ENCODE data around the gene COX17.

COX17 gene

GRCh38 chr3:119642746-119643473 is 34.3 kb downstream of the COX17 start:
- no peak for DNase-seq

GRCh38 chr3:119641416-119641815 is 35.8 kb downstream of the COX17 start:
- DNase-seq = no peak

- no peak for DNase-seq
These were observed 37.5 kb downstream of the COX17 start for GRCh38 chr3:119639494-119640350.

GRCh38 chr3:119637679-119638477 is 39.3 kb downstream of the COX17 start:
- DNase-seq = no peak

GRCh38 chr3:119636891-119637611 is 40.2 kb downstream of the COX17 start:
- no peak for DNase-seq

- DNase-seq = no peak
These were observed 41.0 kb downstream of the COX17 start for GRCh38 chr3:119636249-119636648.

GRCh38 chr3:119635719-119636118 is 41.5 kb downstream of the COX17 start:
- DNase-seq = no peak

- DNase-seq = no peak
These were observed 44.4 kb downstream of the COX17 start for GRCh38 chr3:119632829-119633228.

- DNase-seq = no peak
These were observed 45.0 kb downstream of the COX17 start for GRCh38 chr3:119632216-119632615.

GRCh38 chr3:119631516-119631915 is 45.7 kb downstream of the COX17 start:
- no peak for DNase-seq

GRCh38 chr3:119630880-119631329 is 46.3 kb downstream of the COX17 start:
- DNase-seq = no peak

- DNase-seq = no peak
These were observed 46.9 kb downstream of the COX17 start for GRCh38 chr3:119630128-119630879.

- no peak for DNase-seq
These were observed 48.3 kb downstream of the COX17 start for GRCh38 chr3:119628816-119629445.

- no peak for DNase-seq
These were observed 48.8 kb downstream of the COX17 start for GRCh38 chr3:119628390-119628789.

- DNase-seq = no peak
These were observed 49.7 kb downstream of the COX17 start for GRCh38 chr3:119627461-119627860.

GRCh38 chr3:119626196-119626595 is 51.0 kb downstream of the COX17 start:
- DNase-seq = no peak

- DNase-seq = no peak
These were observed 51.6 kb downstream of the COX17 start for GRCh38 chr3:119625451-119626153.

- DNase-seq = no peak
These were observed 53.0 kb downstream of the COX17 start for GRCh38 chr3:119624002-119624720.

- DNase-seq = no peak
These were observed 56.3 kb downstream of the COX17 start for GRCh38 chr3:119620899-119621298.
